ENCODE results near the gene GPR18.

The GPR18 gene

GRCh38 chr13:99258946-99259345 lies 767 bp upstream of the GPR18 start:
- Histone ChIP-seq H4K20me1 (ENCODE audit: low read depth, low read length) (peaks cover 7% of the 10 kb centered on the region; the same call in 1 of the 2 replicates), H3K27me3 (ENCODE audit: low read length) (no peaks in the 10 kb centered on the region), H3K36me3 (ENCODE audit: low read length) (peaks cover 20% of the 10 kb centered on the region; the same call in 1 of the 2 replicates), H3K27ac (ENCODE audit: low read depth, low read length) (peak overlapping the region; percentile 93), H3K9ac (ENCODE audit: low read length) (peak overlapping the region; percentile 60), H3K9me2 (replicated peaks; ENCODE audit: insufficient read depth, low read length) (no peaks in the 10 kb centered on the region), H3K9me3 (ENCODE audit: insufficient read depth, low read length) (no peaks in the 10 kb centered on the region), H3F3A (ENCODE audit: insufficient read depth) (peaks cover 39% of the 10 kb centered on the region), H3K4me2 (ENCODE audit: low read depth, low read length, poor library complexity, severe bottlenecking) (peak overlapping the region; percentile 99), H2AFZ (ENCODE audit: low read depth, low read length, severe bottlenecking) (no peak overlapping the region), H3K79me2 (ENCODE audit: insufficient read depth, low read length) (peaks cover 23% of the 10 kb centered on the region), H3K4me3 (ENCODE audit: insufficient read depth, low read length, poor library complexity, severe bottlenecking) (peak overlapping the region; percentile 72)
- TF ChIP-seq EZH2phosphoT487 (conservative IDR thresholded peaks at IDR 0.05; ENCODE audit: low read length), result no peak
- no peak for TF ChIP-seq CTCF (IDR thresholded peaks at IDR 0.05; ENCODE audit: insufficient read depth, low read length, poor library complexity, severe bottlenecking)

DNA sequence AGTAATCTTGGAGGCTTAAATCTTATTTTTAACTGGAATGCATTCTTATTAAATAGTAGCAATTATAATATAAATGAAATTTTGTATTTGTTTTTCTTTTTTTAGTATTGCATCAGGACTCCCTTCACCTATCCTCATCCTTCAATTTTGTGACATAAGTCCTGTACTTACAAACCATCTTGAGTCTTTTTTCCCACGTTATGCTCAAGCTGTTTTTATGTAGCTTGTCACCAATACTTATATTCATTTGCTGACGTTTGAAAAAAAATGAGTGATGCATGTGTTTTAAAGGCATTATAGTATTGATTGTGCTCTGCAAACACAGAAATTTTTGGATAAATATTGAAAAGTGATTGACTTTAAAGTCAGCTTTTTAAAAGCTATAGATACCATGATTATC lies 888 bp downstream of the GPR18 start:
- Histone ChIP-seq H3K79me2 (ENCODE audit: insufficient read depth, low read length) (peaks cover 25% of the 10 kb centered on the region), H3K27me3 (ENCODE audit: low read length) (no peaks in the 10 kb centered on the region), H3K27ac (ENCODE audit: low read depth, low read length) (peak overlapping the region; percentile 93), H4K20me1 (ENCODE audit: low read depth, low read length) (peaks cover 7% of the 10 kb centered on the region; the same call in 1 of the 2 replicates), H3F3A (ENCODE audit: insufficient read depth) (peaks cover 39% of the 10 kb centered on the region), H3K9ac (ENCODE audit: low read length) (peak overlapping the region; percentile 60), H3K4me2 (ENCODE audit: low read depth, low read length, poor library complexity, severe bottlenecking) (peak overlapping the region; percentile 99), H2AFZ (ENCODE audit: low read depth, low read length, severe bottlenecking) (no peak overlapping the region), H3K4me3 (ENCODE audit: insufficient read depth, low read length, poor library complexity, severe bottlenecking) (peak overlapping the region; percentile 72), H3K9me3 (ENCODE audit: insufficient read depth, low read length) (no peaks in the 10 kb centered on the region), H3K9me2 (replicated peaks; ENCODE audit: insufficient read depth, low read length) (no peaks in the 10 kb centered on the region), H3K36me3 (ENCODE audit: low read length) (peaks cover 20% of the 10 kb centered on the region; the same call in 1 of the 2 replicates)
- TF ChIP-seq CTCF (IDR thresholded peaks at IDR 0.05; ENCODE audit: insufficient read depth, low read length, poor library complexity, severe bottlenecking) (no peak), EZH2phosphoT487 (conservative IDR thresholded peaks at IDR 0.05; ENCODE audit: low read length) (no peak)

- peak overlapping the region; percentile 30; the same call in 1 of the 2 replicates for H3K9ac ChIP-seq (ENCODE audit: low read length)
- peaks cover 39% of the 10 kb centered on the region for H3F3A ChIP-seq (ENCODE audit: insufficient read depth)
- no peaks in the 10 kb centered on the region for H3K9me3 ChIP-seq (ENCODE audit: insufficient read depth, low read length)
- peaks cover 25% of the 10 kb centered on the region for H3K79me2 ChIP-seq (ENCODE audit: insufficient read depth, low read length)
- peaks cover 7% of the 10 kb centered on the region; the same call in 1 of the 2 replicates for H4K20me1 ChIP-seq (ENCODE audit: low read depth, low read length)
- no peak for TF ChIP-seq EZH2phosphoT487 (conservative IDR thresholded peaks at IDR 0.05; ENCODE audit: low read length)
- TF ChIP-seq CTCF (IDR thresholded peaks at IDR 0.05; ENCODE audit: insufficient read depth, low read length, poor library complexity, severe bottlenecking), result no peak
- H3K9me2 ChIP-seq (replicated peaks; ENCODE audit: insufficient read depth, low read length), result no peaks in the 10 kb centered on the region
- H3K36me3 ChIP-seq (ENCODE audit: low read length), result peaks cover 20% of the 10 kb centered on the region; the same call in 1 of the 2 replicates
- H3K4me3 ChIP-seq (ENCODE audit: insufficient read depth, low read length, poor library complexity, severe bottlenecking), result peak overlapping the region; percentile 72
- peak overlapping the region; percentile 99 for H3K4me2 ChIP-seq (ENCODE audit: low read depth, low read length, poor library complexity, severe bottlenecking)
- H3K27ac ChIP-seq (ENCODE audit: low read depth, low read length), result peak overlapping the region; percentile 93
- H3K27me3 ChIP-seq (ENCODE audit: low read length), result no peaks in the 10 kb centered on the region
- no peak overlapping the region for H2AFZ ChIP-seq (ENCODE audit: low read depth, low read length, severe bottlenecking)
These were observed 1.5 kb downstream of the GPR18 start for GRCh38 chr13:99256709-99257108.
